SK-N-SH (cell line): Measurements from ENCODE around the gene WFDC12. TPM values are rescaled to one million over a fixed set of nuclear protein-coding genes. Genes with fewer than 3 reads are reported as not detected.

Experiments
- CTCF ChIA-PET: fragments of 300-600, 350-600 bp; formaldehyde crosslinking; extraction: SDS; loops from one replicate; lab custom pipeline; 2021; lab: Yijun Ruan, JAX
- POLR2A ChIA-PET: fragments of 350-600 bp; sonication (Branson Sonifier 250); formaldehyde crosslinking; extraction: SDS; loops from one replicate; lab custom pipeline; 2020; ENCODE audit warnings: antibody characterized with exemption, inconsistent platforms; lab: Yijun Ruan, JAX
- DNase-seq: peaks from one replicate; pipeline ENCODE4 v3.0.0; 2012
- H2AFZ ChIP-seq: fragments of 200-600 bp; sonication (generic); 2 replicates; pipeline ENCODE4 v1.8.1; 2016; ENCODE audit warnings: antibody characterized with exemption, mild to moderate bottlenecking, low read depth
- H3F3A ChIP-seq: fragments of 200-600 bp; sonication (generic); replicated peaks from 2 replicates; pipeline ENCODE3; 2016; ENCODE audit warnings: antibody characterized with exemption, mild to moderate bottlenecking; ENCODE audit not compliant: insufficient read depth
- H3K27ac ChIP-seq, 2 experiments: fragments of 200-500 bp in 1 of 2; fragments of 200-600 bp in 1 of 2; sonication (Bioruptor generic) in 1 of 2; sonication (generic), shearing (Covaris generic) in 1 of 2; 2 replicates each; pipeline versions ENCODE4 v1.5.1 to v1.6.1; 2014 to 2016; ENCODE audit warnings: low read depth in 2 of 2, inconsistent platforms in 1 of 2, low read length in 1 of 2, mild to moderate bottlenecking in 1 of 2, mixed read lengths in 1 of 2
- H3K27me3 ChIP-seq: fragments of 200-600 bp; sonication (generic), shearing (Covaris generic); 2 replicates; pipeline ENCODE4 v1.6.1; 2016; ENCODE audit warnings: mixed run types; ENCODE audit not compliant: insufficient read depth
- H3K36me3 ChIP-seq, 2 experiments: fragments of 200-500 bp in 1 of 2; fragments of 200-600 bp in 1 of 2; sonication (Bioruptor generic) in 1 of 2; sonication (generic) in 1 of 2; replicated peaks in 1 of 2; 2 replicates each; pipeline versions ENCODE3 to v1.5.1; 2014 to 2016; ENCODE audit warnings: low read length in 1 of 2, mild to moderate bottlenecking in 1 of 2; ENCODE audit not compliant: insufficient read depth in 2 of 2, control insufficient read depth in 1 of 2
- H3K4me1 ChIP-seq, 2 experiments: fragments of 200-500 bp in 1 of 2; fragments of 200-600 bp in 1 of 2; sonication (Bioruptor generic) in 1 of 2; sonication (generic), shearing (Covaris generic) in 1 of 2; 2 replicates each; pipeline versions ENCODE4 v1.5.1 to v1.6.1; 2014 to 2016; ENCODE audit warnings: low read depth in 1 of 2, low read length in 1 of 2, mixed run types in 1 of 2; ENCODE audit not compliant: insufficient read depth in 2 of 2, control insufficient read depth in 1 of 2
- H3K4me2 ChIP-seq: fragments of 200-600 bp; sonication (generic), shearing (Covaris generic); 2 replicates; pipeline ENCODE4 v1.6.1; 2017; ENCODE audit warnings: mixed run types
- H3K4me3 ChIP-seq, 2 experiments: fragments of 200-500 bp in 1 of 2; fragments of 200-600 bp in 1 of 2; sonication (Bioruptor generic) in 1 of 2; sonication (generic), shearing (Covaris generic) in 1 of 2; 2 replicates each; pipeline versions ENCODE4 v1.5.1 to v1.8.1; 2014 to 2016; ENCODE audit warnings: low read depth in 2 of 2, inconsistent platforms in 1 of 2, low read length in 1 of 2, mild to moderate bottlenecking in 1 of 2, mixed read lengths in 1 of 2, moderate library complexity in 1 of 2
- H3K79me2 ChIP-seq: fragments of 200-600 bp; sonication (generic); 2 replicates; pipeline ENCODE4 v1.8.1; 2017; ENCODE audit warnings: mild to moderate bottlenecking; ENCODE audit not compliant: insufficient read depth
- H3K9ac ChIP-seq: fragments of 200-600 bp; sonication (generic); 2 replicates; pipeline ENCODE4 v1.6.1; 2017; ENCODE audit warnings: mixed run types
- H3K9me2 ChIP-seq: fragments of 200-600 bp; sonication (generic); 2 replicates; pipeline ENCODE4 v1.6.1; 2017; ENCODE audit warnings: mixed run types
- H3K9me3 ChIP-seq: fragments of 200-600 bp; sonication (generic); 2 replicates; pipeline ENCODE4 v1.6.1; 2017; ENCODE audit warnings: mixed run types, mild to moderate bottlenecking, moderate library complexity
- H4K20me1 ChIP-seq: fragments of 200-600 bp; sonication (generic); 2 replicates; pipeline ENCODE4 v1.6.1; 2017; ENCODE audit warnings: mild to moderate bottlenecking, mixed run types; ENCODE audit not compliant: insufficient read depth
- CHD2 ChIP-seq: fragments of 150-350 bp; IDR thresholded peaks from 2 replicates; pipeline ENCODE4 v1.6.1; 2018; ENCODE audit warnings: low read length; ENCODE audit not compliant: partially characterized antibody
- EP300 ChIP-seq, 2 experiments: IDR thresholded peaks; 2 replicates each; pipeline versions ENCODE4 v1.4.0 to v1.6.1; 2012; ENCODE audit warnings: borderline replicate concordance in 1 of 2, low read depth in 1 of 2, low read length in 1 of 2
- EZH2phosphoT487 ChIP-seq: fragments of 200-600 bp; sonication (generic); IDR thresholded peaks from 2 replicates; pipeline ENCODE4 v1.6.1; 2017; ENCODE audit warnings: low read depth, mixed run types, mild to moderate bottlenecking, antibody characterized with exemption, moderate library complexity, borderline replicate concordance
- FOSL2 ChIP-seq: IDR thresholded peaks from 2 replicates; pipeline ENCODE4 v1.4.0; 2012; ENCODE audit warnings: low read depth, mild to moderate bottlenecking, moderate library complexity, borderline replicate concordance
- FOXM1 ChIP-seq: IDR thresholded peaks from 2 replicates; pipeline ENCODE4 v1.4.0; 2012; ENCODE audit warnings: low read depth, mild to moderate bottlenecking
- MXI1 ChIP-seq: IDR thresholded peaks from 2 replicates; pipeline ENCODE4 v1.6.1; 2012; ENCODE audit warnings: mild to moderate bottlenecking, low read depth, low read length, improper control_type of control experiment
- NFIC ChIP-seq: IDR thresholded peaks from 2 replicates; pipeline ENCODE4 v1.4.0; 2012; ENCODE audit warnings: borderline replicate concordance
- NRF1 ChIP-seq: IDR thresholded peaks from 2 replicates; pipeline ENCODE4 v1.6.1; 2012; ENCODE audit warnings: low read depth, mild to moderate bottlenecking, low read length
- POLR2AphosphoS5 ChIP-seq: IDR thresholded peaks from 2 replicates; pipeline ENCODE4 v1.6.1; 2012; ENCODE audit warnings: low read depth, low read length
- RAD21 ChIP-seq: IDR thresholded peaks from 2 replicates; pipeline ENCODE4 v1.6.1; 2012; ENCODE audit warnings: mild to moderate bottlenecking, low read length
- RFX5 ChIP-seq: IDR thresholded peaks from 2 replicates; pipeline ENCODE4 v1.6.1; 2012; ENCODE audit warnings: mild to moderate bottlenecking, improper control_type of control experiment, low read length
- SIN3A ChIP-seq: IDR thresholded peaks from 2 replicates; pipeline ENCODE4 v1.6.1; 2012; ENCODE audit warnings: low read depth, mild to moderate bottlenecking, low read length, moderate library complexity, borderline replicate concordance
- TAF1 ChIP-seq: IDR thresholded peaks from 2 replicates; pipeline ENCODE4 v1.6.1; 2012; ENCODE audit warnings: low read depth, mild to moderate bottlenecking, low read length, moderate library complexity, borderline replicate concordance
- YY1 ChIP-seq: IDR thresholded peaks from 2 replicates; pipeline ENCODE4 v1.4.0; 2012; ENCODE audit warnings: low read depth, mild to moderate bottlenecking
- WGBS: methylation state at CpG from one replicate; pipeline ENCODE4 v1.1.6; 2017; ENCODE audit warnings: low lambda C conversion rate; 5-methylcytosine and 5-hydroxymethylcytosine counted together
- polyA plus RNA-seq, 3 experiments: library from polyadenylated mRNA; depleted of rRNA; stranded (reverse); fragments of >200 nt; gene quantifications; 2 replicates each; pipeline ENCODE4 v1.2.3, GENCODE V29; 2012
- TF ChIP-seq, protein P1 (sequence below): fragments of 150-350 bp; IDR thresholded peaks from 2 replicates; pipeline ENCODE4 v1.6.1; 2016; ENCODE audit warnings: mild to moderate bottlenecking, low read depth, low read length
- TF ChIP-seq, protein P2 (sequence below): fragments of 200-600 bp; sonication (generic); IDR thresholded peaks from 2 replicates; pipeline ENCODE4 v1.6.1; 2017; ENCODE audit warnings: antibody characterized with exemption, mild to moderate bottlenecking, moderate library complexity
- TF ChIP-seq, protein P3 (sequence below): IDR thresholded peaks from 2 replicates; pipeline ENCODE4 v1.4.0; 2012; ENCODE audit warnings: low read depth, borderline replicate concordance
- TF ChIP-seq, protein P4 (sequence below): fragments of 150-350 bp; IDR thresholded peaks from 2 replicates; pipeline ENCODE4 v1.6.1; 2017; ENCODE audit warnings: antibody characterized with exemption, low read length, low read depth, borderline replicate concordance

The WFDC12 gene
- polyA plus RNA-seq, 1 of the 3 experiments (the other 2 are of a cell fraction) = not detected

DNA sequence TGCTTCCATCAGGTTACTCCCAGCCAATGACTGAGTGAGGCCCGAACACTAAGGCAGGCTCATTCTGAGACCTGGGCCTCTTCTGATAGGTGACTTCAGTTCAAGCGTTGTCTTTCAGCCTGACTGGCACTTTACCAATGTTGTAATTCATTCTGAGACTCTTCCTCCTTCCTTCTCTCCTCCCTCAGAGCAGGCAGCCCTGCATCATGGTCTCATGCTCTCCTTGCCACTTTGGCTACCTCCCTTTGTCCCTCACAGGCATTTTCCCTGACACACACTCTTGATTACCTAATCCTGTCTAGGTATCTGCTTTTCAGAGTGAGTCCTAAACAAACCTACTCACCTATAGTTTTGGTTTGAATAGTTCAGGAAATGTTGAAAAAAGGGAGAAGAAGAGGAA, 12.6 kb upstream of the WFDC12 start:
- CTCF ChIA-PET = interaction anchor here (1.0 kb wide), 1 partner anchor 157 kb away, joined by 3 read pairs; no protein-coding TSS in a partner anchor
- TF ChIP-seq NFIC (no peak), TAF1 (no peak), RAD21 (no peak), YY1 (no peak), EP300 (IDR thresholded peaks at IDR 0.05; ENCODE audit: borderline replicate concordance in 1 of 2, low read depth in 1 of 2, low read length in 1 of 2) (no peak), CHD2 (no peak), FOXM1 (no peak), POLR2AphosphoS5 (no peak), RFX5 (no peak), SIN3A (no peak), NRF1 (no peak), FOSL2 (no peak), EZH2phosphoT487 (no peak), MXI1 (no peak)
- TF ChIP-seq, protein P1, sequence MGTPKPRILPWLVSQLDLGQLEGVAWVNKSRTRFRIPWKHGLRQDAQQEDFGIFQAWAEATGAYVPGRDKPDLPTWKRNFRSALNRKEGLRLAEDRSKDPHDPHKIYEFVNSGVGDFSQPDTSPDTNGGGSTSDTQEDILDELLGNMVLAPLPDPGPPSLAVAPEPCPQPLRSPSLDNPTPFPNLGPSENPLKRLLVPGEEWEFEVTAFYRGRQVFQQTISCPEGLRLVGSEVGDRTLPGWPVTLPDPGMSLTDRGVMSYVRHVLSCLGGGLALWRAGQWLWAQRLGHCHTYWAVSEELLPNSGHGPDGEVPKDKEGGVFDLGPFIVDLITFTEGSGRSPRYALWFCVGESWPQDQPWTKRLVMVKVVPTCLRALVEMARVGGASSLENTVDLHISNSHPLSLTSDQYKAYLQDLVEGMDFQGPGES = no peak
- TF ChIP-seq, protein P2, sequence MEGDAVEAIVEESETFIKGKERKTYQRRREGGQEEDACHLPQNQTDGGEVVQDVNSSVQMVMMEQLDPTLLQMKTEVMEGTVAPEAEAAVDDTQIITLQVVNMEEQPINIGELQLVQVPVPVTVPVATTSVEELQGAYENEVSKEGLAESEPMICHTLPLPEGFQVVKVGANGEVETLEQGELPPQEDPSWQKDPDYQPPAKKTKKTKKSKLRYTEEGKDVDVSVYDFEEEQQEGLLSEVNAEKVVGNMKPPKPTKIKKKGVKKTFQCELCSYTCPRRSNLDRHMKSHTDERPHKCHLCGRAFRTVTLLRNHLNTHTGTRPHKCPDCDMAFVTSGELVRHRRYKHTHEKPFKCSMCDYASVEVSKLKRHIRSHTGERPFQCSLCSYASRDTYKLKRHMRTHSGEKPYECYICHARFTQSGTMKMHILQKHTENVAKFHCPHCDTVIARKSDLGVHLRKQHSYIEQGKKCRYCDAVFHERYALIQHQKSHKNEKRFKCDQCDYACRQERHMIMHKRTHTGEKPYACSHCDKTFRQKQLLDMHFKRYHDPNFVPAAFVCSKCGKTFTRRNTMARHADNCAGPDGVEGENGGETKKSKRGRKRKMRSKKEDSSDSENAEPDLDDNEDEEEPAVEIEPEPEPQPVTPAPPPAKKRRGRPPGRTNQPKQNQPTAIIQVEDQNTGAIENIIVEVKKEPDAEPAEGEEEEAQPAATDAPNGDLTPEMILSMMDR = no peak
- TF ChIP-seq, protein P3, sequence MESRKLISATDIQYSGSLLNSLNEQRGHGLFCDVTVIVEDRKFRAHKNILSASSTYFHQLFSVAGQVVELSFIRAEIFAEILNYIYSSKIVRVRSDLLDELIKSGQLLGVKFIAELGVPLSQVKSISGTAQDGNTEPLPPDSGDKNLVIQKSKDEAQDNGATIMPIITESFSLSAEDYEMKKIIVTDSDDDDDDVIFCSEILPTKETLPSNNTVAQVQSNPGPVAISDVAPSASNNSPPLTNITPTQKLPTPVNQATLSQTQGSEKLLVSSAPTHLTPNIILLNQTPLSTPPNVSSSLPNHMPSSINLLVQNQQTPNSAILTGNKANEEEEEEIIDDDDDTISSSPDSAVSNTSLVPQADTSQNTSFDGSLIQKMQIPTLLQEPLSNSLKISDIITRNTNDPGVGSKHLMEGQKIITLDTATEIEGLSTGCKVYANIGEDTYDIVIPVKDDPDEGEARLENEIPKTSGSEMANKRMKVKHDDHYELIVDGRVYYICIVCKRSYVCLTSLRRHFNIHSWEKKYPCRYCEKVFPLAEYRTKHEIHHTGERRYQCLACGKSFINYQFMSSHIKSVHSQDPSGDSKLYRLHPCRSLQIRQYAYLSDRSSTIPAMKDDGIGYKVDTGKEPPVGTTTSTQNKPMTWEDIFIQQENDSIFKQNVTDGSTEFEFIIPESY = no peak
- TF ChIP-seq, protein P4, sequence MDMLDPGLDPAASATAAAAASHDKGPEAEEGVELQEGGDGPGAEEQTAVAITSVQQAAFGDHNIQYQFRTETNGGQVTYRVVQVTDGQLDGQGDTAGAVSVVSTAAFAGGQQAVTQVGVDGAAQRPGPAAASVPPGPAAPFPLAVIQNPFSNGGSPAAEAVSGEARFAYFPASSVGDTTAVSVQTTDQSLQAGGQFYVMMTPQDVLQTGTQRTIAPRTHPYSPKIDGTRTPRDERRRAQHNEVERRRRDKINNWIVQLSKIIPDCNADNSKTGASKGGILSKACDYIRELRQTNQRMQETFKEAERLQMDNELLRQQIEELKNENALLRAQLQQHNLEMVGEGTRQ = no peak
- TF ChIP-seq, all 33 proteins: peak for 0
- Histone ChIP-seq H3K4me3 (no peak overlapping the region), H3K9me3 (no peaks in the 10 kb centered on the region), H4K20me1 (no peaks in the 10 kb centered on the region), H3K4me2 (no peak overlapping the region), H3K27ac (no peak overlapping the region), H2AFZ (no peak overlapping the region), H3K4me1 (no peaks in the 10 kb centered on the region), H3K9me2 (no peaks in the 10 kb centered on the region), H3F3A (no peaks in the 10 kb centered on the region), H3K9ac (no peak overlapping the region), H3K79me2 (no peaks in the 10 kb centered on the region), H3K27me3 (peaks cover 17% of the 10 kb centered on the region; the same call in 1 of the 2 replicates), H3K36me3 (no peaks in the 10 kb centered on the region)
- WGBS = 0% methylated on average over 2 of the region's 2 CpGs
- POLR2A ChIA-PET = no interaction called here
- no peak for DNase-seq
